ENCODE data around the gene SUN3. TPM values are rescaled to one million over a fixed set of nuclear protein-coding genes. Genes with fewer than 3 reads are reported as not detected.

The SUN3 gene
- total and polyA plus RNA-seq, 9 donors, result not detected

DNA sequence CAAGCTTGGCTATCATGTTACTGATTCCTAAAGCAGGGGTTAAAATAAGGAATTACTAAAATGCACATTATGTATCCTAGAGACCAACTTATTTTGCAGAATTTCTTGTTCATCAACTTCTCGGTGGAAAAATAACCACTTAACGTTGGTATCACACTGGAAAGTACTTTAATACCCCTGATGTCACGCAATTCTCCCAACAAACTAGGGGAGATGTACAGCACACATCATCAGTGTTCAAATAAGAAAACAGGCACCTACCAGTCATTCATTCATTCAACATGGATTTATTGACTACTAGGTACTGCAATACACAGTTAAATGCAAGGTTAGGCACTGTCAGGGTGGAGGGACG lies 50.1 kb downstream of the SUN3 start:
- H3K27ac ChIP-seq, result peak overlapping the region in 1 of 2 donors; percentile 75
- no peak for DNase-seq
- intact Hi-C loops (cut with DNase I), result no loop called here
- TF ChIP-seq EP300 (IDR thresholded peaks at IDR 0.05) (no peak), POLR2A (IDR thresholded peaks at IDR 0.05) (no peak)
- TF ChIP-seq, protein P1, sequence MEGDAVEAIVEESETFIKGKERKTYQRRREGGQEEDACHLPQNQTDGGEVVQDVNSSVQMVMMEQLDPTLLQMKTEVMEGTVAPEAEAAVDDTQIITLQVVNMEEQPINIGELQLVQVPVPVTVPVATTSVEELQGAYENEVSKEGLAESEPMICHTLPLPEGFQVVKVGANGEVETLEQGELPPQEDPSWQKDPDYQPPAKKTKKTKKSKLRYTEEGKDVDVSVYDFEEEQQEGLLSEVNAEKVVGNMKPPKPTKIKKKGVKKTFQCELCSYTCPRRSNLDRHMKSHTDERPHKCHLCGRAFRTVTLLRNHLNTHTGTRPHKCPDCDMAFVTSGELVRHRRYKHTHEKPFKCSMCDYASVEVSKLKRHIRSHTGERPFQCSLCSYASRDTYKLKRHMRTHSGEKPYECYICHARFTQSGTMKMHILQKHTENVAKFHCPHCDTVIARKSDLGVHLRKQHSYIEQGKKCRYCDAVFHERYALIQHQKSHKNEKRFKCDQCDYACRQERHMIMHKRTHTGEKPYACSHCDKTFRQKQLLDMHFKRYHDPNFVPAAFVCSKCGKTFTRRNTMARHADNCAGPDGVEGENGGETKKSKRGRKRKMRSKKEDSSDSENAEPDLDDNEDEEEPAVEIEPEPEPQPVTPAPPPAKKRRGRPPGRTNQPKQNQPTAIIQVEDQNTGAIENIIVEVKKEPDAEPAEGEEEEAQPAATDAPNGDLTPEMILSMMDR (IDR thresholded peaks at IDR 0.05), result no peak
- no peaks in the 10 kb centered on the region for H3K9me3 ChIP-seq
- H3K4me1 ChIP-seq (ENCODE audit: insufficient read depth), result peaks cover 4% of the 10 kb centered on the region
- H3K4me3 ChIP-seq, result peak overlapping the region; percentile 73
- WGBS, 3 donors, result 3 to 6% (median 4%) methylated on average over 4 of the region's 4 CpGs
- no peaks in the 10 kb centered on the region for H3K36me3 ChIP-seq
- H3K27me3 ChIP-seq, result no peaks in the 10 kb centered on the region

DNA sequence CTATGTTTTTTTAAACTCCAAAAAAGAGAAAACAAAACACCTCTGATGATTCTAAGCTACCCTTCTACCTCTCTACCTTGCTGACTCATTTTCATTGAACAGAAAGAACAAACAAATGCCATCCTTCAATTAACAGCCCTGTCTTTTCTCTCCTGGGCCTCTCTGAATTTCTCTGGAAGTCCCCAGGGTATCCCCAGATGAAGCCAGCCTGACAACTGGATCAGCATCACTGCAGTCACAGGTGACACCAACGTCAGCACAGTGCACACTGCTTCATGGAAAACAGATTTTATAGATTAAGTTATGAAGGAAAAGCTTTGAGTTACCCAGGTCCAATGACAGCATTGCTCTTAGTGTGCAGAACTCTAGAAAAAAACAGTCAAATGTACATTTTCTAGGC lies 55.2 kb downstream of the SUN3 start:
- WGBS, 3 donors, result 79 to 88% (median 85%) methylated on average over 1 of the region's 1 CpG
- Histone ChIP-seq H3K27me3 (no peaks in the 10 kb centered on the region), H3K9me3 (no peaks in the 10 kb centered on the region), H3K27ac (no peak overlapping the region), H3K4me1 (ENCODE audit: insufficient read depth) (peaks cover 4% of the 10 kb centered on the region), H3K4me3 (no peak overlapping the region), H3K36me3 (no peaks in the 10 kb centered on the region)
- intact Hi-C loops (cut with DNase I), result no loop called here
- TF ChIP-seq, protein P1 (IDR thresholded peaks at IDR 0.05), result no peak
- TF ChIP-seq POLR2A (IDR thresholded peaks at IDR 0.05) (no peak), EP300 (IDR thresholded peaks at IDR 0.05) (no peak)
- DNase-seq, result no peak

DNA sequence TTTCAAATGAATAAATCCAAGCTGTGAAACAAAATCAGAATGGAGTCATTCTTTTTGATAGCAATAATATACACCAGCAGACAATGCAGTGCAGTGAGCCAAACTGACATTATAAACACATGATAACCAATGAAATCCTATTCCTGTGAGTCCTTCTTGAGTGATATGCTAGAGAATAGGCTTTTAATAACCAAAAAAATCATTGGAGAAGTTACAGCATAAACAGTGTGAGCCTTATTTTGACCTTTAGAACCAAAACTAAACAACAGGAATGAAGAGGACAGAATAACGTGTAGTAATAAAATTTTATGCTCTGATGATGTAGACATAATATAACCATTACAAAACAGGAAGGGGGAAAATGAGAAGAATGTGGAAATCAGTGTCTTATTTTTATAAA lies 58.1 kb downstream of the SUN3 start:
- H3K36me3 ChIP-seq, result no peaks in the 10 kb centered on the region
- WGBS, 3 donors, result 7 to 23% (median 14%) methylated on average over 1 of the region's 1 CpG

DNA sequence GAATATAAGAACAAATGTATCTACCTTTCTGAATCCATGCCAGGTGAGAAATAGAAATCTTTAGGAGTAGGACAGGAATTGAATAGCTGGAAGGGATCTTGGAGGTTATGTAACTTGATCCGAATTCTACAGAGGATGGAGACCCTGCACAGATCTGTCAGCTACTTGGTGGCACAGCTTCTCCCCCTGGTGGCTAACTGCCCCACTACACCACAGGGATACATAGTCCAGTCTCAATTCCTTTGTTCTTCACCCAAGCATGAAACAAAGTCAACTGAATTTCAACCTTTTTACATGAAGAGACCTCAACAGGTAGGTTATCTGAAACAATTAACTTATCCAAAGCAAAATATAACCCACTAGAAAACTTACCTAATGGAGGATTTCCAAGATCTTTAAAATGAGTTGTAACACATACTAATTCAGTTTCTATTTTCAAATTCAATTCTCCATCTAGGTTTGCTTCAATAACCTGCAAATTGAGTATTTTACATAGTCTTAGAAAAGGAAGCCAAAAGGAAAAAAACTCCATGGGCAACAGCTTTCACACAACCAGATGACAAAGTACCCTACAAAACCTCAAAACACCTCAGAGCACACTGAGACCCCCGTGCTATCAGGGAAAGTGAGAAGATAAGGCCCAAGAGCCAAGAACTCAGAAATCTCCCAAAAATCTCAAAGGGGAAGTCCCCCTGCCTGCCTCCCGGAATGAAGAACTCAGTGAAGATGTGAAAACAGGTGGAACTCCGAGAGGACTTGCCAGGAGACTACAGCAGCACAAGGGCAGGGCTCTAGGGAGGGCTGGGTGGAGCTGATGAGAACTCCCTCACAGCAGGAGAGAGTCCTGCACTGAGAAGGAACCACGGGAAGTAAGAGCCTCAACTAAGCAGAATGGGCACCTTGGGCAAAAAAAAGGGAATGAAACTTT lies 59.8 kb downstream of the SUN3 start:
- intact Hi-C loops (cut with DNase I), result no loop called here
- no peaks in the 10 kb centered on the region for H3K9me3 ChIP-seq
- no peaks in the 10 kb centered on the region for H3K4me1 ChIP-seq (ENCODE audit: insufficient read depth)
- H3K27me3 ChIP-seq, result no peaks in the 10 kb centered on the region
- TF ChIP-seq, protein P1 (IDR thresholded peaks at IDR 0.05), result peak in 2 of 3 donors; percentile 36 to 47
- TF ChIP-seq EP300 (IDR thresholded peaks at IDR 0.05), result no peak
- no peak overlapping the region for H3K27ac ChIP-seq
- H3K36me3 ChIP-seq, result no peaks in the 10 kb centered on the region
- DNase-seq, result peak; percentile 25 to 64 (median 50)
- 51 to 66% (median 56%) methylated on average over 5 of the region's 5 CpGs for WGBS, 3 donors
- H3K4me3 ChIP-seq, result no peak overlapping the region

More for the DNA sequence above, 58.1 kb downstream of the SUN3 start:
- no peak for DNase-seq
- intact Hi-C loops (cut with DNase I), result no loop called here
- no peaks in the 10 kb centered on the region for H3K27me3 ChIP-seq
- TF ChIP-seq EP300 (IDR thresholded peaks at IDR 0.05), result no peak
- TF ChIP-seq, protein P1 (IDR thresholded peaks at IDR 0.05), result no peak
- TF ChIP-seq POLR2A (IDR thresholded peaks at IDR 0.05), result no peak
- H3K9me3 ChIP-seq, result no peaks in the 10 kb centered on the region
- H3K4me3 ChIP-seq, result no peak overlapping the region
- H3K4me1 ChIP-seq (ENCODE audit: insufficient read depth), result no peaks in the 10 kb centered on the region
- H3K27ac ChIP-seq, result no peak overlapping the region
